Spleen (tissue), 11 donors: ENCODE measurements around the gene SLCO2B1. TPM values are rescaled to one million over a fixed set of nuclear protein-coding genes. Genes with fewer than 3 reads are reported as not detected.
A peak's percentile ranks its signal among the peaks of the same experiment; 100 is the strongest.

Experiments used
- DNase-seq: peaks from one replicate; pipeline ENCODE4 v3.0.0-alpha.2; 2020
- H3K27ac ChIP-seq, 8 donors: fragments of 200-600 bp; sonication (generic) in 7 of 8; 1 replicate in 4 of 8; 2 replicates in 4 of 8; pipeline versions ENCODE4 v1.5.0 to v1.8.0; 2016 to 2021; ENCODE audit warnings: inconsistent platforms in 4 of 8, mild to moderate bottlenecking in 4 of 8, moderate library complexity in 1 of 8
- H3K27me3 ChIP-seq, 7 donors: fragments of 200-600 bp; sonication (generic) in 6 of 7; replicated peaks in 1 of 7; 1 replicate in 4 of 7; 2 replicates in 3 of 7; pipeline versions ENCODE4 v1.5.0 to v1.8.0; 2016 to 2021; ENCODE audit warnings: inconsistent platforms in 3 of 7, mild to moderate bottlenecking in 1 of 7
- H3K36me3 ChIP-seq, 6 donors: fragments of 200-600 bp; sonication (generic) in 5 of 6; 1 replicate in 4 of 6; 2 replicates in 2 of 6; pipeline versions ENCODE4 v1.5.0 to v1.8.0; 2016 to 2021; ENCODE audit warnings: inconsistent platforms in 2 of 6
- H3K4me1 ChIP-seq, 6 donors: fragments of 200-600 bp; sonication (generic) in 5 of 6; 1 replicate in 3 of 6; 2 replicates in 3 of 6; pipeline versions ENCODE4 v1.5.0 to v1.8.0; 2016 to 2021; ENCODE audit warnings: inconsistent platforms in 3 of 6
- H3K4me3 ChIP-seq, 8 donors: fragments of 200-600 bp; sonication (generic) in 7 of 8; 1 replicate in 4 of 8; 2 replicates in 4 of 8; pipeline versions ENCODE4 v1.5.0 to v1.8.0; 2016 to 2021; ENCODE audit warnings: inconsistent platforms in 4 of 8, mild to moderate bottlenecking in 4 of 8, moderate library complexity in 2 of 8
- H3K9me3 ChIP-seq, 8 donors: fragments of 200-600 bp; sonication (generic) in 7 of 8; 1 replicate in 4 of 8; 2 replicates in 4 of 8; pipeline versions ENCODE4 v1.5.0 to v1.8.0; 2016 to 2021; ENCODE audit warnings: inconsistent platforms in 4 of 8
- POLR2A ChIP-seq, 3 donors: fragments of 450-650 bp; IDR thresholded peaks; one replicate each; pipeline ENCODE4 v1.5.1; 2017; ENCODE audit warnings: antibody characterized with exemption in 3 of 3, mild to moderate bottlenecking in 1 of 3
- POLR2AphosphoS5 ChIP-seq, 3 donors: sonication (generic); formaldehyde crosslinking; IDR thresholded peaks; one replicate each; pipeline ENCODE4 v1.5.1; 2017; ENCODE audit warnings: antibody characterized with exemption in 3 of 3
- WGBS, 5 donors: extraction: QIAGEN DNeasy Blood & Tissue Kit in 3 of 5; methylation state at CpG; one replicate each; pipeline versions ENCODE4 v1.1.5 to v1.1.7; 2013 to 2018; 5-methylcytosine and 5-hydroxymethylcytosine counted together
- intact Hi-C: fragments of 100-400 bp; cut with DNase I; formaldehyde crosslinking; loops from one replicate; pipeline ENCODE4 v1.15.0; 2023; ENCODE audit warnings: low total_unique reads
- polyA plus RNA-seq, 3 donors: library from polyadenylated mRNA; stranded (reverse); fragments of 200-250 nt; gene quantifications; one replicate each; pipeline ENCODE4 v1.2.1, GENCODE V29; 2013
- total RNA-seq, 7 donors: library from RNA; depleted of rRNA in 3 of 7; stranded (reverse); fragments of >200 nt in 3 of 7; fragmentation: NEBNext Ultra II Directional in 4 of 7; extraction: Animal tissue kit (Norgen Biotek cat#: 25700) in 4 of 7; gene quantifications; one replicate each; pipeline versions ENCODE4 v1.1.0 to v1.2.1, GENCODE V29; 2016 to 2021
- TF ChIP-seq, protein P1 (sequence below), 11 experiments: fragments of 200-600 bp in 7 of 11; fragments of 450-650 bp in 4 of 11; sonication (generic) in 4 of 11; IDR thresholded peaks in 8 of 11; conservative IDR thresholded peaks in 3 of 11; 1 replicate in 7 of 11; 2 replicates in 4 of 11; pipeline versions ENCODE4 v1.4.0 to v1.8.0; 2016 to 2021; ENCODE audit warnings: antibody characterized with exemption in 11 of 11, inconsistent platforms in 4 of 11, mild to moderate bottlenecking in 1 of 11
- donor health status: healthy with polysubstance abuse.
- donor health status: DM: no; HTN: no; CAD: no; lungs with moderate emphysema.
- donor health status: DM: no; HTN: no; CAD: no.
- donor health status: Bipolar disorder and iron deficiency.
- donor health status: healthy.
- donor health status: DM: no; HTN: no; CAD: no.
- donor health status: DM: yes; HTN: yes; CAD: no.

SLCO2B1 gene
- total and polyA plus RNA-seq, 10 donors = 10.2 to 307 (median 132) TPM

DNA sequence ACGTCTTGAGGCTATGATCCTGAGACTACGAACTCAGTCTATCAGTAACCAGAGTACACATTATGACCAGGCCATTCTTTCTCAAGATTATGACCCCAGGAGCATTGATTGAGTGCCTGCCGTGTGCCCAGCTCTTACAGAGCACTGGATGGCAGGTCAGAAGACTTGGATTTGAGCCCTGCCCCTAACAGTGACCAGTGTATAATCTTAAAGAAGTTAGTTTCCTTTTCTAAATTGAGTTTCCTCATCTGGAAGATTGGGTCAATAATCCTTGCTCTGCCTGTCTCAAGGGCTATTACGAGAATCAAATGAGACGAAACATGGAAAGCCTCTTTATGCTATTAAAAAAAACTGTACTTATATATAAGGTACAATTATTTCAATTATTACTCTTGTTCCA is 38.2 kb downstream of the SLCO2B1 start:
- intact Hi-C loops = no loop called here
- Histone ChIP-seq H3K4me3 (no peak overlapping the region), H3K27ac (peak overlapping the region in 4 of 8 donors; percentile 31 to 59 (median 37)), H3K27me3 (peaks cover 0 to 8% (median 0%) of the 10 kb centered on the region in 7 donors), H3K4me1 (peaks cover 0 to 26% (median 3%) of the 10 kb centered on the region in 6 donors), H3K9me3 (no peaks in the 10 kb centered on the region), H3K36me3 (no peaks in the 10 kb centered on the region)
- DNase-seq = no peak
- WGBS, 5 donors = 72 to 86% (median 80%) methylated on average over 5 of the region's 5 CpGs
- TF ChIP-seq POLR2AphosphoS5 (IDR thresholded peaks at IDR 0.05) (no peak), POLR2A (IDR thresholded peaks at IDR 0.05) (no peak)
- TF ChIP-seq, protein P1, sequence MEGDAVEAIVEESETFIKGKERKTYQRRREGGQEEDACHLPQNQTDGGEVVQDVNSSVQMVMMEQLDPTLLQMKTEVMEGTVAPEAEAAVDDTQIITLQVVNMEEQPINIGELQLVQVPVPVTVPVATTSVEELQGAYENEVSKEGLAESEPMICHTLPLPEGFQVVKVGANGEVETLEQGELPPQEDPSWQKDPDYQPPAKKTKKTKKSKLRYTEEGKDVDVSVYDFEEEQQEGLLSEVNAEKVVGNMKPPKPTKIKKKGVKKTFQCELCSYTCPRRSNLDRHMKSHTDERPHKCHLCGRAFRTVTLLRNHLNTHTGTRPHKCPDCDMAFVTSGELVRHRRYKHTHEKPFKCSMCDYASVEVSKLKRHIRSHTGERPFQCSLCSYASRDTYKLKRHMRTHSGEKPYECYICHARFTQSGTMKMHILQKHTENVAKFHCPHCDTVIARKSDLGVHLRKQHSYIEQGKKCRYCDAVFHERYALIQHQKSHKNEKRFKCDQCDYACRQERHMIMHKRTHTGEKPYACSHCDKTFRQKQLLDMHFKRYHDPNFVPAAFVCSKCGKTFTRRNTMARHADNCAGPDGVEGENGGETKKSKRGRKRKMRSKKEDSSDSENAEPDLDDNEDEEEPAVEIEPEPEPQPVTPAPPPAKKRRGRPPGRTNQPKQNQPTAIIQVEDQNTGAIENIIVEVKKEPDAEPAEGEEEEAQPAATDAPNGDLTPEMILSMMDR (IDR thresholded peaks at IDR 0.05 in 8 of 11, conservative IDR thresholded peaks at IDR 0.05 in 3 of 11) = no peak

DNA sequence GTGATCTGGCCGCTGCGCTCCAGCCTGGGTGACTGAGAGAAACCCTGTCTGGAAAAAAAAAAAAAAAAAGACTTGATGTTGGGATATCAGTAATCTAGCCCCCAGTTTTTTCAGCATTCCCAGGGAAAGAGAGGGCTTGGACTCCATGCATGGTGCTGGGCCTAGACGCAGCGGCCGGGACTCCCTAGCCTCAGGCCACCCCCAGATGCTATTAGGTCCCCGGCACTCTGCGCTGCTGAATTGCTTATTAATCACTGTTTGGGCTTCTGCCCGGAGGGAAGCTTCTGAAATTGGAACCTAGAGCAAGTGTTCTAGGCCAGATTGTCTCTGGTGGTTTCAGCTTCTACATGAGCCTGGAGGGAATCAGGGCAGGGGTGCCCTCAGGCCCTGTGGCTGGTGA is 39.0 kb downstream of the SLCO2B1 start:
- DNase-seq = no peak
- TF ChIP-seq POLR2AphosphoS5 (IDR thresholded peaks at IDR 0.05) = peak in 1 of 3 donors; percentile 13
- TF ChIP-seq, protein P1 (IDR thresholded peaks at IDR 0.05 in 8 of 11, conservative IDR thresholded peaks at IDR 0.05 in 3 of 11) = no peak
- H3K4me1 ChIP-seq = peaks cover 0 to 29% (median 5%) of the 10 kb centered on the region in 6 donors
- H3K4me3 ChIP-seq = no peak overlapping the region
- WGBS, 5 donors = 92 to 96% (median 95%) methylated on average over 8 of the region's 8 CpGs
- H3K9me3 ChIP-seq = no peaks in the 10 kb centered on the region
- H3K27ac ChIP-seq = peak overlapping the region in 4 of 8 donors; percentile 15 to 59 (median 37)
- intact Hi-C loops = no loop called here
- no peaks in the 10 kb centered on the region for H3K36me3 ChIP-seq
- H3K27me3 ChIP-seq = peaks cover 0 to 4% (median 0%) of the 10 kb centered on the region in 7 donors

DNA sequence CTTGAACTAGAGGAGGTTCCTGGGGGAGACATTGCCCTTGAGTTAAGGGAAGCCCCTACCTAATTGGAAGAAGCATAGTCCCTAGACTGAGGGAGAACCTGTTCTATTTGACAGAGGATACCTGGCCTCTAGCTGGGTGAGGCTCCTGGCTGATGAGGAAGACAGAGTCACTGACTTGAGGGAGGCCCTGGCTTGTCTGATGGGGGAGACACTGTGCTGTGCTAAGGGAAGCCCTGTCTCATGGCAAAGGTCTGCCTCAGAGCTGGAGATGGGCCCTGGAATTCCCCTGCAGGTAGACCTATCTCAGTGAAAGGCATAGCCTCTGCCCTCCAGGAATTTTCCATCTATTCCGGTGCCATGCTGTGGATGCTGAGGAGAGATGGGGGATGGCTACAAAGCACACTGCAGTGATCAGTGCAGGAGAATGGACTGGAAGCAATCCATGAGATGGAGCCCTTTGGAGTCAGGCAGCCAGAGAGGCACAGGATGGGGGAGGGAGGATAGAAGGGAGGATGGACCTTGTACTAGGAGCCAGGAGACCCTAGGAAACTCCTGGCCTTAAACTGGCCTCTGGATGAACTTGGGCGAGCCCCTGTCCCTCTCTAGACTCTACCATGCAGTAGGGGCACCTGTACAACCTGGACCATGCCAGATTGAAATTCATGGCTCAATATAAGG is 39.9 kb downstream of the SLCO2B1 start:
- 63 to 84% (median 74%) methylated on average over 1 to 2 of the region's 2 CpGs for whole genome bisulfite sequencing, 5 donors

DNA sequence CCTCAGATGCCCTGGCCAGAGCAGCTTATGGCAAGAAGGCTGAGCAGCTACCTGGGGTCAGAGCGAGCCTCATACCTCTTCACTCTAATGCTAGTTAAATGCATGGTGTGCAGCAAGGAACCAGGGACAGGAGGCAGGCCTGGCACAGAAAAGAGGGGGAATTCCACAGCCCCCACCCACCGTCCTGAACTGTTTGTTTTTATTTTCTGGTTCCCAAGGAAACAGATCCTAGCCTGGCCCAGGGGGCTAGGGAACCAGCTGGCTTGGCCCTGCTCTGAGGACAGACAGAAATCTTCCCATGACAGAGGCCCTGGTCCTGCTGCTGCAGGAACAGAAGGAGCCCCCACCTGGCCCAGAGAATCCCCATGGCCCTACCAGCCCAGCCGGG is 40.4 kb downstream of the SLCO2B1 start:
- DNase-seq = no peak
- intact Hi-C loops = no loop called here
- peak overlapping the region in 2 of 8 donors; percentile 2 to 22 for H3K27ac ChIP-seq
- TF ChIP-seq POLR2AphosphoS5 (IDR thresholded peaks at IDR 0.05) (peak in 1 of 3 donors; percentile 7), POLR2A (IDR thresholded peaks at IDR 0.05) (no peak)
- WGBS, 5 donors = 66 to 73% (median 67%) methylated on average over 3 of the region's 3 CpGs
- no peaks in the 10 kb centered on the region for H3K9me3 ChIP-seq
- no peak overlapping the region for H3K4me3 ChIP-seq
- peaks cover 0 to 4% (median 0%) of the 10 kb centered on the region in 7 donors for H3K27me3 ChIP-seq
- H3K4me1 ChIP-seq = peaks cover 0 to 42% (median 13%) of the 10 kb centered on the region in 6 donors
- H3K36me3 ChIP-seq = peaks cover 0 to 7% (median 0%) of the 10 kb centered on the region in 6 donors

More for the DNA sequence above, 39.9 kb downstream of the SLCO2B1 start:
- TF ChIP-seq, protein P1 (IDR thresholded peaks at IDR 0.05 in 8 of 11, conservative IDR thresholded peaks at IDR 0.05 in 3 of 11) = no peak
- TF ChIP-seq POLR2A (IDR thresholded peaks at IDR 0.05) (no peak), POLR2AphosphoS5 (IDR thresholded peaks at IDR 0.05) (no peak)
- no peak overlapping the region for H3K4me3 ChIP-seq
- peaks cover 0 to 4% (median 0%) of the 10 kb centered on the region in 7 donors for H3K27me3 ChIP-seq
- intact Hi-C loops = no loop called here
- no peaks in the 10 kb centered on the region for H3K9me3 ChIP-seq
- peaks cover 0 to 38% (median 13%) of the 10 kb centered on the region in 6 donors for H3K4me1 ChIP-seq
- H3K27ac ChIP-seq = peak overlapping the region in 3 of 8 donors; percentile 15 to 42 (median 22)
- peaks cover 0 to 3% (median 0%) of the 10 kb centered on the region in 6 donors for H3K36me3 ChIP-seq
- no peak for DNase-seq
